Body of pancreas (tissue), 4 donors: ENCODE results near the gene JADE1. TPM values are rescaled to one million over a fixed set of nuclear protein-coding genes. Genes with fewer than 3 reads are reported as not detected.

Source experiments
- ATAC-seq: fragments of 150-250 bp; one replicate; pipeline ENCODE4 v1.9.1; 2016
- DNase-seq, 4 donors: peaks; one replicate each; pipeline ENCODE4 v3.0.0-alpha.2; 2019
- H3K27ac ChIP-seq, 4 donors: fragments of 200-600 bp; sonication (generic); 1 replicate in 3 of 4; 2 replicates in 1 of 4; pipeline versions ENCODE4 v1.5.1 to v1.6.1; 2016 to 2019; ENCODE audit warnings: mild to moderate bottlenecking in 1 of 4, mixed read lengths in 1 of 4, moderate library complexity in 1 of 4
- H3K27me3 ChIP-seq, 2 donors: fragments of 200-600 bp; sonication (generic); one replicate each; pipeline ENCODE4 v1.6.0; 2016; ENCODE audit warnings: mild to moderate bottlenecking in 1 of 2
- H3K36me3 ChIP-seq, 2 donors: fragments of 200-600 bp; sonication (generic); replicated peaks in 1 of 2; 2 replicates each; pipeline ENCODE4 v1.5.1; 2016; ENCODE audit warnings: low read depth in 2 of 2; ENCODE audit not compliant: insufficient read depth in 1 of 2
- H3K4me1 ChIP-seq: fragments of 200-600 bp; sonication (generic); one replicate; pipeline ENCODE4 v1.6.0; 2016
- H3K4me3 ChIP-seq, 2 donors: fragments of 200-600 bp; sonication (generic); 1 replicate in 1 of 2; 2 replicates in 1 of 2; pipeline ENCODE4 v1.5.1; 2016 to 2019
- H3K9me3 ChIP-seq, 3 donors: fragments of 200-600 bp; sonication (generic); 1 replicate in 2 of 3; 2 replicates in 1 of 3; pipeline ENCODE4 v1.5.1; 2016
- POLR2A ChIP-seq, 3 donors: fragments of 450-650 bp; IDR thresholded peaks; one replicate each; pipeline ENCODE4 v1.6.1; 2016; ENCODE audit warnings: antibody characterized with exemption in 3 of 3, mild to moderate bottlenecking in 2 of 3
- WGBS, 2 donors: methylation state at CpG; one replicate each; pipeline ENCODE4 v1.1.5; 2017; 5-methylcytosine and 5-hydroxymethylcytosine counted together
- intact Hi-C: fragments of 100-400 bp; cut with DNase I; formaldehyde crosslinking; loops from one replicate; pipeline ENCODE4 v1.15.1; 2023
- total RNA-seq, 2 donors: library from RNA; depleted of rRNA; stranded (reverse); fragments of >200 nt; gene quantifications; one replicate each; pipeline ENCODE4 v1.1.0, GENCODE V29; 2016
- TF ChIP-seq, protein P1 (sequence below), 7 experiments: fragments of 450-650 bp in 4 of 7; fragments of 200-600 bp in 3 of 7; sonication (generic) in 3 of 7; IDR thresholded peaks; one replicate each; pipeline ENCODE4 v1.5.1; 2016 to 2019; ENCODE audit warnings: antibody characterized with exemption in 7 of 7

The JADE1 gene
- total RNA-seq, 2 donors from 2014 or later: 44.4 to 50.4 TPM

- Histone ChIP-seq H3K36me3 (peaks cover 3 to 32% of the 10 kb centered on the region in 2 donors), H3K27ac (peak overlapping the region; percentile 78 to 92 (median 87)), H3K4me3 (no peak overlapping the region), H3K4me1 (peaks cover 53% of the 10 kb centered on the region), H3K9me3 (no peaks in the 10 kb centered on the region), H3K27me3 (no peaks in the 10 kb centered on the region)
- ATAC-seq: no peak
- 67 to 82% methylated on average over 7 of the region's 7 CpGs for WGBS, 2 donors
- intact Hi-C loops: no loop called here
- TF ChIP-seq, protein P1, sequence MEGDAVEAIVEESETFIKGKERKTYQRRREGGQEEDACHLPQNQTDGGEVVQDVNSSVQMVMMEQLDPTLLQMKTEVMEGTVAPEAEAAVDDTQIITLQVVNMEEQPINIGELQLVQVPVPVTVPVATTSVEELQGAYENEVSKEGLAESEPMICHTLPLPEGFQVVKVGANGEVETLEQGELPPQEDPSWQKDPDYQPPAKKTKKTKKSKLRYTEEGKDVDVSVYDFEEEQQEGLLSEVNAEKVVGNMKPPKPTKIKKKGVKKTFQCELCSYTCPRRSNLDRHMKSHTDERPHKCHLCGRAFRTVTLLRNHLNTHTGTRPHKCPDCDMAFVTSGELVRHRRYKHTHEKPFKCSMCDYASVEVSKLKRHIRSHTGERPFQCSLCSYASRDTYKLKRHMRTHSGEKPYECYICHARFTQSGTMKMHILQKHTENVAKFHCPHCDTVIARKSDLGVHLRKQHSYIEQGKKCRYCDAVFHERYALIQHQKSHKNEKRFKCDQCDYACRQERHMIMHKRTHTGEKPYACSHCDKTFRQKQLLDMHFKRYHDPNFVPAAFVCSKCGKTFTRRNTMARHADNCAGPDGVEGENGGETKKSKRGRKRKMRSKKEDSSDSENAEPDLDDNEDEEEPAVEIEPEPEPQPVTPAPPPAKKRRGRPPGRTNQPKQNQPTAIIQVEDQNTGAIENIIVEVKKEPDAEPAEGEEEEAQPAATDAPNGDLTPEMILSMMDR (IDR thresholded peaks at IDR 0.05): no peak
- TF ChIP-seq POLR2A (IDR thresholded peaks at IDR 0.05): no peak
- no peak for DNase-seq
These were observed 37.7 kb downstream of the JADE1 start for GRCh38 chr4:128847082-128847724.

GRCh38 chr4:128848461-128848860 lies 39.0 kb downstream of the JADE1 start:
- intact Hi-C loops: no loop called here
- peaks cover 14 to 34% of the 10 kb centered on the region in 2 donors for H3K36me3 ChIP-seq
- no peaks in the 10 kb centered on the region for H3K27me3 ChIP-seq
- H3K9me3 ChIP-seq: no peaks in the 10 kb centered on the region
- H3K27ac ChIP-seq: peak overlapping the region in 2 of 4 donors; percentile 6 to 38
- ATAC-seq (no peak), DNase-seq (no peak)
- peaks cover 40% of the 10 kb centered on the region for H3K4me1 ChIP-seq
- no peak for TF ChIP-seq POLR2A (IDR thresholded peaks at IDR 0.05)
- TF ChIP-seq, protein P1 (IDR thresholded peaks at IDR 0.05): no peak
- WGBS, 2 donors: 96 to 100% methylated on average over 3 of the region's 3 CpGs
- H3K4me3 ChIP-seq: no peak overlapping the region

GRCh38 chr4:128850252-128850651 lies 40.8 kb downstream of the JADE1 start:
- H3K27me3 ChIP-seq: no peaks in the 10 kb centered on the region
- H3K9me3 ChIP-seq: no peaks in the 10 kb centered on the region
- no peak overlapping the region for H3K4me3 ChIP-seq
- ATAC-seq (no peak), DNase-seq (no peak)
- H3K27ac ChIP-seq: no peak overlapping the region
- WGBS, 2 donors: 80 to 95% methylated on average over 4 of the region's 4 CpGs
- intact Hi-C loops: no loop called here
- peaks cover 14 to 39% of the 10 kb centered on the region in 2 donors for H3K36me3 ChIP-seq
- TF ChIP-seq, protein P1 (IDR thresholded peaks at IDR 0.05): no peak
- TF ChIP-seq POLR2A (IDR thresholded peaks at IDR 0.05): no peak
- H3K4me1 ChIP-seq: peaks cover 23% of the 10 kb centered on the region

DNA sequence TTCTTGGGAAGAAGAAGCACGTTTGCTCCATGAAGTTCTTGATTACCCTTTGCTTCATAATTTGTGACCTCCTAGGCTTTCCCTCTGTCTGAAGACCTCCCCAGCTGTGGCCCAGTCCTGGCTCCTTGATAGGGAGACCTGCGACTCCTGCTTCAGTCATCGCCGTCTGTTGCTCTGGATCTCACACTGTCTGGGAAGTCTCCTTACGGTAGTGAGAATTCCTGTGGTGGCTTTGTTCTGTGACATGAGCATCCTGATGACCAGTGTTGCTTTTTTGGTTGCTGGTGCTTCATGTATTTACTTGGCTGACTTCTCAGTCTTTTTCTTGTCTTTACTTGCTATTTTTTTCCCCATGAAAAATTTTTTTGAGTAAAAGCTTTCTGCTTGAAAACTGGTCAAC lies 44.2 kb downstream of the JADE1 start:
- no peaks in the 10 kb centered on the region for H3K27me3 ChIP-seq
- 82 to 90% methylated on average over 5 of the region's 5 CpGs for WGBS, 2 donors
- peaks cover under 1% of the 10 kb centered on the region for H3K4me1 ChIP-seq
- ATAC-seq (no peak), DNase-seq (no peak)
- H3K27ac ChIP-seq: no peak overlapping the region
- no peak overlapping the region for H3K4me3 ChIP-seq
- intact Hi-C loops: no loop called here
- TF ChIP-seq POLR2A (IDR thresholded peaks at IDR 0.05): no peak
- TF ChIP-seq, protein P1 (IDR thresholded peaks at IDR 0.05): no peak
- H3K9me3 ChIP-seq: no peaks in the 10 kb centered on the region
- H3K36me3 ChIP-seq: peaks cover 30 to 56% of the 10 kb centered on the region in 2 donors

GRCh38 chr4:128854433-128854832 lies 44.9 kb downstream of the JADE1 start:
- DNase-seq (no peak), ATAC-seq (no peak)
- 49 to 57% methylated on average over 6 of the region's 6 CpGs for WGBS, 2 donors
- no peaks in the 10 kb centered on the region for H3K27me3 ChIP-seq
- H3K4me3 ChIP-seq: no peak overlapping the region
- TF ChIP-seq, protein P1 (IDR thresholded peaks at IDR 0.05): no peak
- TF ChIP-seq POLR2A (IDR thresholded peaks at IDR 0.05): no peak
- peaks cover 30 to 49% of the 10 kb centered on the region in 2 donors for H3K36me3 ChIP-seq
- intact Hi-C loops: no loop called here
- no peak overlapping the region for H3K27ac ChIP-seq
- peaks cover 8% of the 10 kb centered on the region for H3K4me1 ChIP-seq
- no peaks in the 10 kb centered on the region for H3K9me3 ChIP-seq
